Measurements from ENCODE around the gene TRPV2.
A peak's percentile ranks its signal among the peaks of the same experiment; 100 is the strongest.

TRPV2 gene

GRCh38 chr17:16406742-16407674, 8.4 kb upstream of the TRPV2 start:
- DNase-seq, result peak; percentile 85

DNA sequence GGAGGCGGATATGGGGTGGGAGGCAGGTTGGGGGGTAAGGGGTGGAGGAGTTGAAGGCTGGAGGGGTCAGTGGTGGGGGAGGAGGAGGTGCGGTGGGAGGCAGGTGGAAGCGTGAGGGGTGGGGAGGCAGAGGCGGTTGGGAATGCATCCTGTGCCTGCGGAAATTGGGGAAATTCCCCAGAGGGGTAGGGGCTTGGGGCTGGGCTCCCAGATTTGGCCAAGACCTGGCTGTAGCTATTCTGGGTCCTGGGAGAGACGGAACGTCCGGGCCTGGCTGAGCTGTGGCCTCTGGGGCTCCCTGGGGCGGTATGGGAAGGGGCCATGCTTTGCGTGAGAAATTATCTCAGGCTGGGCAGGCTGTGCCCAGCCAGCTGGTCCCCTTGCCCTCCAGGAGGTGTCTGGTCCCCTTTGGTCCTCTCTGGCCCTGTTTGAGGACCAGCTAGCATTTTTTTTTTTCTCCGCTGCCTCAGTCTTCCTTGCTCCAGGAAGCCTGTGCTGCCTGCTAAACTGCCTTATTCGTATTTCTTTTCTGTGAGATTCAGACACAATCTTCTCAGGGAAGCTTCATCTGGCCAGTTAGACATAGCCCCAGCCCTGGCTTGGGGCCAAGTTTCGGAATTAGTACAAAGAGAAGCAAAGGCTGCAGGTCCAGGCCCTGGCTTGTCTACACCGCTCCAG, 7.3 kb upstream of the TRPV2 start:
- peak; percentile 70 for DNase-seq

- no peak for DNase-seq
Observed at GRCh38 chr17:16417399-16417798, 2.0 kb downstream of the TRPV2 start.

DNA sequence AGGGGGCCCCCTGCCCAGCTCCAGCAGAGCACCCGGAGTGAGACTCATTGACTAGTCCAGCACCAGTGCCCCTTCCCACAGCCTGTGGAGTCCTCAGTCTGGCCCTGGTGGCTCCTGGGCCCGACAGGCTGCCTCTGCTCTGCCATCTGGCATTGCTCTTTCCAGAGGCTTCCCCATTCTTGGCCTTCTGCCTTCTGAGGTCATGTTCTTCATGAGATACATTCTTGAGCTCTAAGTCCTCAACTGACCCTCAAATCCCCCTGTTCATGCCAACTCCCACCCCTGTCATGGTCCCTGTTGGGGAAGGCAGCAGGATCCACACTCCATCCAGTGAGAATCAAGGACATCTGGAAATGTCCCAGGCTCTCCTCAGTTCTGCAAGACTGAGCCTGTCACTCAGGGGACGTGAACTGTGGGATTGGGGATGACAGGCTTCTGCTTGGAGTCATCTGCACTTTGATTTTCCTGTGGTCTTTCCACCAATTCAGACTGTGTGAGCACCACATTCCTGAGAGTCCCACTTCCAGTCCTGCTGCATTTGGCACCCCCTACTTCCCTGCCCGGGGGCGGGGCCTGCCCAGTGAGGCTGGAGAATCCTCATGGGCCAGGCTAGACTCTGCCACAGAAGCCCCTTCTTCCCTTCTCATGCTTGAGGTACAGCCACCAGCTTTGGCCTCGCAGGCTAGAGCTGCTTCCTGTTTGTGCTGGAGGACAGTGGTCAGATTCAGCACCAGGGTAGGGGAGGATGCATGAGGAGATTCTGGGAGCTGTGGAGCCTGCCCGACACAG, 2.7 kb downstream of the TRPV2 start:
- peak; percentile 70 for DNase-seq

DNA sequence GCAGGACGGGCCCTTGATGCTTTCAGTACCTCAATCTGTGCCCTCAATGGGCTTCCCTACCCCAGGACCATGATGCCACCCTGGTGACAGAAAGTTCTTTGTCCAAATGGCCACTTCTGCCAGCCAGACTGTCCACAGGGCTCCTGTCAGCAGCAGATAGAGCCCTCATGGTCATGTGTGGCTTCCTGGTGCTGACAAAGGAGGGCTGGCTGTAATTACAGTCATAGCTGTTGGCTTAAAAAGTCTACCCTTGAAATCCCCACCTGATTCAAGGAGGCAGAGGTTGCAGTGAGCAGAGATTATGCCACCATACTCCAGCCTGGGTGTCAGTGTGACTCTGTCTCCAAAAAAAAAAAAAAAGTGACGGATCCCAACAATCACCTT, 3.3 kb downstream of the TRPV2 start:
- DNase-seq, result no peak

DNA sequence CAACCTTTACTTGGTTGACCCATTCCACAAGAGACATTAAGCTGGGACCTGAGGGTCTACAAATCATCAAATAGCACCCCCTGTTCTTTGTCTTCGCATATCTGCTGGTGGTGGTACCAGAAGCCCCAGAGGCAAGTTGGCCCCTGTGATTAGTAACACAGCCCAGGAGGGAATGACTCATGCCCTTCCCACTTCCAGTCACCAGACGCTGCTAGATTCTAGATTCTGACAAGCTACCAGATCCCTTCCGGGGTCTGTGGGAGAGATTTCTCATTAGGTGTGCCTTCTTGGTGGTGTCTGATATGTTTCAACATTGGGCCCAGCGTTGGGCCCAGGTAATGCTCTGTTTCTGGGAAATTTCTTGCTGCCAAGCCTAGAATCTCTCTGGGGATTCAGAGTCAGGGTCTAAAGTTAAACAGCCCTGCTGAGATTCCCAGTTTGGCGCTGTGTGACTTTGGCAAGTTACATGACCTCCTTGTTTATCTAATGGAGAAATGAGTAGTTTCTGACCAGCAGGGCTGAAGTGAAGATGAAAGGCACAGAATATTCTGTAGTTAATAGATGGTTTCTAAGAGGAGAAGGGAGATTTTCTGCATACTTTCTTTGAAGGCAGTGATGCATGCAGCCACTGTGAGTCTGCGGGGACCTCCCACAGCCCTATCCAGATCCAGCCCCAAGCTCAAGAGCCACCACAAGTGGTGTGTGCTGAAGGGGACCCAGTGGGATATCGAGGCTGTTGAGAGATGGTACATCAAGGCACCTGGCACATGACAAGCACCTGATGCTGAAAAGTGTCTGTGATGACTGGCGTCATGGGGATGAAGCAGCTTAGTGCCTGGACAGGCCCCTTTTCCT, 3.9 kb downstream of the TRPV2 start:
- no peak for DNase-seq

DNA sequence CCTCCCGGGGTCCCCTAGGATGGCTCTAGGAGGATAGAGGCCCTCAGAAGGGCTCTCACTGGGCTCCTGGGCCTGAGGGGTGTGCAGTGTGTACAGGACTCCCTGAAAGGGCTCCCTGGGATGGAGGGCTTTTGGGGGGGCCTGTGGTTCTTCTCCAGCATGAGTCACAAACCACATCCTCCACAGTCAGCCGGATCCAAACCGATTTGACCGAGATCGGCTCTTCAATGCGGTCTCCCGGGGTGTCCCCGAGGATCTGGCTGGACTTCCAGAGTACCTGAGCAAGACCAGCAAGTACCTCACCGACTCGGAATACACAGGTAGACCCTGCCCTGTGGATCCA, 4.5 kb downstream of the TRPV2 start:
- DNase-seq, result no peak

DNA sequence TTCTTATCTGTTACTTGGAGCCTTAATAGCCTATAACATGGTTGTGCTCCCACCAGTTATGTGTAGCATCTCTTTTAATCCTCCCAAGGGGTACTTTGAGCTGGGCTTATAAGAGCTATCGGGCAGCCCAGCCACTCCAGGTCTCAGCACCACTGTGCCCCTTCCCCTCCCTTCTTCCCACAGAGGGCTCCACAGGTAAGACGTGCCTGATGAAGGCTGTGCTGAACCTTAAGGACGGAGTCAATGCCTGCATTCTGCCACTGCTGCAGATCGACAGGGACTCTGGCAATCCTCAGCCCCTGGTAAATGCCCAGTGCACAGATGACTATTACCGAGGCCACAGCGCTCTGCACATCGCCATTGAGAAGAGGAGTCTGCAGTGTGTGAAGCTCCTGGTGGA, 7.0 kb downstream of the TRPV2 start:
- DNase-seq, result no peak

GRCh38 chr17:16423226-16423872, 8.0 kb downstream of the TRPV2 start:
- DNase-seq, result no peak

- no peak for DNase-seq
Observed at GRCh38 chr17:16425202-16425601, 9.8 kb downstream of the TRPV2 start.

GRCh38 chr17:16425698-16426659, 10.6 kb downstream of the TRPV2 start:
- no peak for DNase-seq

DNA sequence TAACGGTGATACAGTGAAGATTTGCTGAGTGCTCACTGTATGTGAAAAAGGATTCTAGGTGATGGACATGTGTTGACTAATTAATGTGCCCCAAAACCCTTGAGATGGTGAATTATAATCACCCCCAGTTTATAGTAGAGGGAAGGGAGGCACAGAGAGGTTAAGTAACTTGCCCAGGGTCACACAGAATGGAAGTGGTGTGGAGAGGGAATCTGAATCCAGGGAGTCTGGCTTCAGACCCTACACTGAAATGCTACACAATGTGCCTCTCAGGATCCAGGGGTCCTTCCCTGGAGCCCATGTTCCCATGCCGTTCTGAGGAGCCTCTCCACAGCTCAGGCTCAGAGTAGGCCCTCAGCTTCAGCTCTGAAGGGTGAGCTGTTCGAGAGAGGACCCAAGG, 11.6 kb downstream of the TRPV2 start:
- no peak for DNase-seq

DNA sequence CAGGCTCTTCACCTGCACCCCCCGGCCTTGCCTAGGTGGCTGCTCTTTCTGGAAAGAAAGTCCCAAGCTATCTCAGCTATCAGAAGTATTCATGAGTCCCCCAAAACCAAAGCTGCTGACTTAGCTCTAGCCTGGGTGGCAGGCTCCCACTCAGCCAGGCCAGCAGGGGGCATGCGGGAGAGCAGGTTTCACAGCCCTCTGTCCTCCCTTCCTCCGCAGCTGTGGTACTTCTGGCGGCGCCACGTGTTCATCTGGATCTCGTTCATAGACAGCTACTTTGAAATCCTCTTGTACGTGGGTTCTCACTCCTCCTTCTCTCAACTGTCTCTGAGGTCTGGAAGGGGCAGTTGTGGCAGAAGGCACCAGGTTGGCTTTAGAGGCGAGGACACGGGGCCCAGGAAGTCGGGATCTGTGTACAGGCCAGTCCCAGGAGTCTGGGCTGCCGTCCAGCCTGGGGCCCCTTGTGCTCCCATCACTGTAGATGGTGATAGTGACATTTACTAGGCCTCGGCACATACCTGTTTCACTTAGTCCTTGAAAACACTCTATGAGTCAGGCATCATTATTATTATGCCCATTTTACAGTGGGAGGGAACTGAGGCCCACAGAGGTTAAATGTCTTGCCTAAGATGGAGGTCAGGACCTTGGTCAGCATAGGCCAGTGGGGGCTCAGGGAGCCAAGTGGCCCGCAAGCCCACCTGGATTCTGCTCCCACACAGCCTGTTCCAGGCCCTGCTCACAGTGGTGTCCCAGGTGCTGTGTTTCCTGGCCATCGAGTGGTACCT, 12.9 kb downstream of the TRPV2 start:
- DNase-seq, result peak; percentile 64

DNA sequence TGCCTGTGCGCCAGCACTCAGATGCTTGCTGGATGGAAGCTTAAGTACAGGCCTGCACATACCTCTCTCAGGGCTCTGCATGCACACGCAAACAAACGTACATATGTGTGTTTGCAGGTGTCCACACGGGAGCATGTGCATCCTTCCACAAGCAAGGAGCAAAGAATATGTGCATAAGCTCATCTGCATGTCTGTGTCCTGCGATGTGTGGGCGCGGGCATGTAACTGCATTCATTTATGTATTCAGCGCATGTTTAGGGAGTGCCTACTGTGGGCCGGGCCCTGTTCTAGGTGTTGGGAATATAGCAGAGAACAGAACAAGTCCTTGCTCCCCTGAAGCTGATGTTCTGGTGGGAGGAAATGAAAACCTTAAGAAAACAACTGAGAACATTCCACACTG, 13.7 kb downstream of the TRPV2 start:
- no peak for DNase-seq

- DNase-seq, result no peak
Observed at GRCh38 chr17:16430650-16431049, 15.3 kb downstream of the TRPV2 start.

- DNase-seq, result no peak
Observed at GRCh38 chr17:16432017-16432416, 16.6 kb downstream of the TRPV2 start.

DNA sequence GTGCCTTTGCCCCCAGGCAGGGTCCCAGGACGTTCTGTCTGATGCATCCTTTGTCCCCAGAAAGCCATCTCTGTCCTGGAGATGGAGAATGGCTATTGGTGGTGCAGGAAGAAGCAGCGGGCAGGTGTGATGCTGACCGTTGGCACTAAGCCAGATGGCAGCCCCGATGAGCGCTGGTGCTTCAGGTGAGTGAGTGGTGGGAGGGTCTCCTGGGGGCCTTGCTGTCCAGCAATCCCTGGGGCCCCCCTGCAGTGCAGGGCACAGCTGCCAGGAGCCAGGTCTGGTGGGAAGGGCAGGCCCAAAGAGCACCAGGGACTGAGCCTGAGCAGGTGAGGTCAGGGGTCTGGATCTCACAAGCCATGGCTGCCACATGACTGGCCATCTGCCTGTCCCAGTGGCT, 18.1 kb downstream of the TRPV2 start:
- DNase-seq, result no peak

DNA sequence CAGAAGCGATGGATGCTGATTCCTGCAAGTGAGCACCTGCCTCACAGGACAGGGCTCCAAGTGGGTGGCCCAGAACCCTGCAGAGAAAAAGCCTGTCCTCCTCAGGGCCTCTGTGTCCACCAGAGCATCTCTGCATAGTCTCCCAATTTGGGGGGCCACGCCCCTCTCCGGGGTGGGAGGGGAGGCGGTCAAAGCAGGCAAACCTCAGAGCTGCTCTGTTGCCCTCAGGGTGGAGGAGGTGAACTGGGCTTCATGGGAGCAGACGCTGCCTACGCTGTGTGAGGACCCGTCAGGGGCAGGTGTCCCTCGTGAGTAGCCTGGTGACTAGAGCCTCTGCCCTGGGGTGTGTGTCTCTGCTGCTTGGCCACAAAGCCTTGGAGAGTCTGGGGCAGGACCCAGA, 19.3 kb downstream of the TRPV2 start:
- no peak for DNase-seq

DNA sequence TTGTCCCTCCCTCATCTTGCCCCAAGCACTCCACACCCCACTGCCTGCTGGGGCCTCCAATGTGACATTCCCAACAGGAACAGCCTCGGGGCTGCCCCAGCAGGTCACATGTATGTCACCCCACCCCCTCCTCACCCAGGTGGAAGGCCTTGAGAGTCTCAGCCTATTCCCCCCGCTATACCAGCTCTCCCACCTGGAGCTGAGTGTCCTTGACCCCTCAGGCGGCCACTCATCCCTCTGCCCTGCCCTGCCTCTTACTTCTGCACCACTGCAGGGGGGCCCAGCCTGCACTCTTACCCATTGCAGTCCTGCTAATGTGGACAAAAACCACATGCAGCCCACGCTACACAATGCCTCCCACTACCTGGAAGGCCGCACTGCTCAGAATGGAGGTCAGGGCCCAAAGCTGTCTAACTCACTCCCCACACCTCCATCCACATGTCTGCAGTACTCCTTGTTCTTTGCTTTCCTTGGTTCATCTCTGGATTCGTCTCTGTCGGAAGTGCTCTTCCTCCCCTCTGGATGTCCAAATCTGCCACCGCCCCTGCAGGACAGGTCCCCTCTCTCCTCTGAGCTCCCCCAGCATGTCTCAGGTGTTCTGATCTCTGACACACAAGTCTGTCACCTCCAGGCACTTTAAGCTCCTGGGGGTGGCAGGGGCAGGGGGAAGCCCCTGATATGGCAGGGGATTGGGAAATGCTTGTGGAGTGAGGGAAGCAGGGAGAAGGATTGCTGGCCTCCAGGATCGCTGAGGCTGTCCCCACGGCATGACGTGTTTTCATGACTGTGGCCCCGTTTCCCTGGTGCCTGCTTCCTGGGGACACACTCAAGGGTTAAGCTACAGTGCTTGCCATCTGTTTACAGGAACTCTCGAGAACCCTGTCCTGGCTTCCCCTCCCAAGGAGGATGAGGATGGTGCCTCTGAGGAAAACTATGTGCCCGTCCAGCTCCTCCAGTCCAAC, 20.8 kb downstream of the TRPV2 start:
- no peak for DNase-seq
